Measurements from ENCODE around the gene NEK6. TPM values are rescaled to one million over a fixed set of nuclear protein-coding genes. Genes with fewer than 3 reads are reported as not detected.

Gene NEK6
- total RNA-seq, 2 experiments from 2014 or later = 5.6 to 16.4 TPM

DNA sequence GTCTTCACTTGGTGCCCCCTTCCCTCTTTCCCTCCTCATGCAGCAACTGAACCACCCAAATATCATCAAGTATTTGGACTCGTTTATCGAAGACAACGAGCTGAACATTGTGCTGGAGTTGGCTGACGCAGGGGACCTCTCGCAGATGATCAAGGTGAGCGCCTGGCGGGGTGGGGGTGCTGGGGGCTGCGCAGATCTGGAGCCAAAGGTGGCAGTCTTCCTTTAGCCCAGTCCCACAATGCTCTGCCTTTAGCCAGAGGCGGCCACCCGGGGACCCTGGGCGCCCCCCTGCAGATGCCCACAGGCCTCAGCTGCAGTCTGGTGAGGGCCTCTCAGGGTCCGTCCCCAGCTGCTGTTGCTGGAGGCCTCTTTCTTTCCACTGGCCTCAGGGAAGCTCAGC lies 63.7 kb downstream of the NEK6 start:
- no peak for DNase-seq (ENCODE audit: low spot score)
- Histone ChIP-seq H3K9me3 (ENCODE audit: low read length) (no peaks in the 10 kb centered on the region), H3K4me1 (ENCODE audit: insufficient read depth, low read length, poor library complexity, severe bottlenecking) (no peaks in the 10 kb centered on the region), H3K27ac (ENCODE audit: low read depth, low read length, poor library complexity, severe bottlenecking) (no peak overlapping the region), H4K20me1 (ENCODE audit: insufficient read depth, low read length) (no peaks in the 10 kb centered on the region), H3K36me3 (ENCODE audit: insufficient read depth, low read length) (no peaks in the 10 kb centered on the region), H3K4me2 (ENCODE audit: low read length) (no peak overlapping the region), H3K79me2 (ENCODE audit: insufficient read depth, low read depth, low read length) (no peaks in the 10 kb centered on the region), H2AFZ (ENCODE audit: low read length) (no peak overlapping the region), H3K9me2 (ENCODE audit: insufficient read depth, low read length) (no peaks in the 10 kb centered on the region), H3K4me3 (ENCODE audit: low read depth, low read length, poor library complexity, severe bottlenecking) (no peak overlapping the region)
- ChIA-PET POLR2A (no interaction called here), CTCF (ENCODE audit: unreplicated experiment) (no interaction called here)
- intact Hi-C loops (cut with micrococcal nuclease; ENCODE audit: unreplicated experiment) = loop anchor here (2.0 kb wide), 1 partner anchor 195 kb away; no protein-coding TSS in a partner anchor
- BruUV-seq (replicated peaks) = no TSS peak
- TF ChIP-seq, protein P1, sequence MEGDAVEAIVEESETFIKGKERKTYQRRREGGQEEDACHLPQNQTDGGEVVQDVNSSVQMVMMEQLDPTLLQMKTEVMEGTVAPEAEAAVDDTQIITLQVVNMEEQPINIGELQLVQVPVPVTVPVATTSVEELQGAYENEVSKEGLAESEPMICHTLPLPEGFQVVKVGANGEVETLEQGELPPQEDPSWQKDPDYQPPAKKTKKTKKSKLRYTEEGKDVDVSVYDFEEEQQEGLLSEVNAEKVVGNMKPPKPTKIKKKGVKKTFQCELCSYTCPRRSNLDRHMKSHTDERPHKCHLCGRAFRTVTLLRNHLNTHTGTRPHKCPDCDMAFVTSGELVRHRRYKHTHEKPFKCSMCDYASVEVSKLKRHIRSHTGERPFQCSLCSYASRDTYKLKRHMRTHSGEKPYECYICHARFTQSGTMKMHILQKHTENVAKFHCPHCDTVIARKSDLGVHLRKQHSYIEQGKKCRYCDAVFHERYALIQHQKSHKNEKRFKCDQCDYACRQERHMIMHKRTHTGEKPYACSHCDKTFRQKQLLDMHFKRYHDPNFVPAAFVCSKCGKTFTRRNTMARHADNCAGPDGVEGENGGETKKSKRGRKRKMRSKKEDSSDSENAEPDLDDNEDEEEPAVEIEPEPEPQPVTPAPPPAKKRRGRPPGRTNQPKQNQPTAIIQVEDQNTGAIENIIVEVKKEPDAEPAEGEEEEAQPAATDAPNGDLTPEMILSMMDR (conservative IDR thresholded peaks at IDR 0.05; ENCODE audit: low read length) = no peak
- no peak for TF ChIP-seq EZH2phosphoT487 (IDR thresholded peaks at IDR 0.05; ENCODE audit: borderline replicate concordance, low read depth, low read length)

- Histone ChIP-seq H3K36me3 (ENCODE audit: insufficient read depth, low read length) (no peaks in the 10 kb centered on the region), H2AFZ (ENCODE audit: low read length) (no peak overlapping the region), H3K27ac (ENCODE audit: low read depth, low read length, poor library complexity, severe bottlenecking) (no peak overlapping the region), H4K20me1 (ENCODE audit: insufficient read depth, low read length) (no peaks in the 10 kb centered on the region), H3K9me3 (ENCODE audit: low read length) (no peaks in the 10 kb centered on the region), H3K4me2 (ENCODE audit: low read length) (no peak overlapping the region), H3K79me2 (ENCODE audit: insufficient read depth, low read depth, low read length) (no peaks in the 10 kb centered on the region), H3K4me3 (ENCODE audit: low read depth, low read length, poor library complexity, severe bottlenecking) (no peak overlapping the region), H3K9me2 (ENCODE audit: insufficient read depth, low read length) (no peaks in the 10 kb centered on the region), H3K4me1 (ENCODE audit: insufficient read depth, low read length, poor library complexity, severe bottlenecking) (no peaks in the 10 kb centered on the region)
- no TSS peak for BruUV-seq (replicated peaks)
- intact Hi-C loops (cut with micrococcal nuclease; ENCODE audit: unreplicated experiment) = loop anchor here (2.0 kb wide), 1 partner anchor 195 kb away; no protein-coding TSS in a partner anchor
- CTCF ChIA-PET (ENCODE audit: unreplicated experiment) = no interaction called here
- POLR2A ChIA-PET = no interaction called here
- TF ChIP-seq EZH2phosphoT487 (IDR thresholded peaks at IDR 0.05; ENCODE audit: borderline replicate concordance, low read depth, low read length) = no peak
- TF ChIP-seq, protein P1 (conservative IDR thresholded peaks at IDR 0.05; ENCODE audit: low read length) = no peak
- no peak for DNase-seq (ENCODE audit: low spot score)
Measured at GRCh38 chr9:124321935-124322334, 64.2 kb downstream of the NEK6 start.

DNA sequence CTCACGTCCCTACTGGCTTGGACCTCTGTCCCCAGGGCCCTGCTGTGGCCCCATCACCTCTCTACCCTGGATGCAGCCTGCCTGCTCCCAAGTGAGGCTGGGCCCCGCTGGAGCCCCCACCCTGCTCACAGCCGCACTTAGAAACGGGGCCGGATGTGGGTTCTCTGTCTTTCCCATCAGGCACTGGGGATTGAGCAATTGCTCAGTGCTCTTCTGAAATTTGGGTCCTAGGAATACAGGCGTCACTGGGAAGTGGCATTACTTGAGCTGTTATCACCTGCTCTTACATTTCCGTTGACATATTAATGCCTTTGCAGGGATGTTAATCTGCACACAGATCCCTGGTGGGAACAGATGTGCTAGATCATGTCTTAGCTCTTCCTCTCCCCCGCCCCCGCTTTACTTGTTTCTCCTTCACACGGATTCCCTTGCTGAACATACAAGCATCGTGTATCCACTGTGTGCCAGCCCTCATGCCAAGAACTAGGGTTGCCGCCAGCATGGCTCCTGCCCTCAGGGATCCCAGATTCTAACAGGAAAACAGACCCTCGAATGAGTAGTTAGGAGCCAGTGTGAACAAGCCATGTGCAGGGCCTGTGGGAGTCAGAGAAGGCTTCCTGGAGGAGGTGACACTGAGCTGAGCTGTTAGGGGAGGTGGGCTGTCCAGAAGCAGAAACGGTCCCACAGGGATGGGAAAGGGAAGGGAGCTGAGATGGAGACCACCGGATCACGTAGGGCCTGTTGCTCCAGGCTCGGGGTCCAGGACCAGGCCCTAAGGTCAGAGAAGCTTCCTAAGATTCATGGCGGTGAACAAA lies 65.1 kb downstream of the NEK6 start:
- Histone ChIP-seq H3K79me2 (ENCODE audit: insufficient read depth, low read depth, low read length) (no peaks in the 10 kb centered on the region), H3K4me1 (ENCODE audit: insufficient read depth, low read length, poor library complexity, severe bottlenecking) (no peaks in the 10 kb centered on the region), H3K27ac (ENCODE audit: low read depth, low read length, poor library complexity, severe bottlenecking) (no peak overlapping the region), H2AFZ (ENCODE audit: low read length) (no peak overlapping the region), H3K4me2 (ENCODE audit: low read length) (no peak overlapping the region), H3K9me2 (ENCODE audit: insufficient read depth, low read length) (no peaks in the 10 kb centered on the region), H3K4me3 (ENCODE audit: low read depth, low read length, poor library complexity, severe bottlenecking) (no peak overlapping the region), H4K20me1 (ENCODE audit: insufficient read depth, low read length) (no peaks in the 10 kb centered on the region), H3K9me3 (ENCODE audit: low read length) (no peaks in the 10 kb centered on the region), H3K36me3 (ENCODE audit: insufficient read depth, low read length) (no peaks in the 10 kb centered on the region)
- BruUV-seq (replicated peaks) = no TSS peak
- DNase-seq (ENCODE audit: low spot score) = no peak
- intact Hi-C loops (cut with micrococcal nuclease; ENCODE audit: unreplicated experiment) = no loop called here
- ChIA-PET CTCF (ENCODE audit: unreplicated experiment) (interaction anchor here (0.6 kb wide), 1 partner anchor 98 kb away, joined by 3 read pairs; no protein-coding TSS in a partner anchor), POLR2A (no interaction called here)
- no peak for TF ChIP-seq EZH2phosphoT487 (IDR thresholded peaks at IDR 0.05; ENCODE audit: borderline replicate concordance, low read depth, low read length)
- TF ChIP-seq, protein P1 (conservative IDR thresholded peaks at IDR 0.05; ENCODE audit: low read length) = no peak
